NCI-H526 (cell line): ENCODE results near the gene NHSL2.

Experiments used
- DNase-seq, 2 experiments: peaks; one replicate each; lab custom pipeline; 2025; lab: John Stamatoyannopoulos, UW

Gene NHSL2

DNA sequence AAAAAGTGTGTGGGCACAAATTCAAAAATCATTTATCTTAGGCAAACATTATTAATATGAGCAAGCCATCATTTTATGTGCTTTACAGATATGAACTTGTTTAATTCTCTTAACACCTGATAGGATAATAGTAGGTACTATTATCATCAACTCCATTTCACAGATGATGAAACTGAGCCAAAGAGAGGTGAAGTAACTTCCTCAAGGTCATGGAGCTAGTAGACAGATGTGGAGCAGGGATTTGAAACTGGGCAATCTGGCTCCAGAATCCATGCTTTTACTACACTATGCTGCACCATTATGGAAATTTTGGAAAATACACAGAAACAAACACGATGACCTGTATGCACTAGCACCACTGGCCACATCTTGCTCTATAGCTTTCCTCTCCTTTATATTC is 269.9 kb downstream of the NHSL2 start:
- DNase-seq: peak in 1 of 2 experiments; percentile 52

DNA sequence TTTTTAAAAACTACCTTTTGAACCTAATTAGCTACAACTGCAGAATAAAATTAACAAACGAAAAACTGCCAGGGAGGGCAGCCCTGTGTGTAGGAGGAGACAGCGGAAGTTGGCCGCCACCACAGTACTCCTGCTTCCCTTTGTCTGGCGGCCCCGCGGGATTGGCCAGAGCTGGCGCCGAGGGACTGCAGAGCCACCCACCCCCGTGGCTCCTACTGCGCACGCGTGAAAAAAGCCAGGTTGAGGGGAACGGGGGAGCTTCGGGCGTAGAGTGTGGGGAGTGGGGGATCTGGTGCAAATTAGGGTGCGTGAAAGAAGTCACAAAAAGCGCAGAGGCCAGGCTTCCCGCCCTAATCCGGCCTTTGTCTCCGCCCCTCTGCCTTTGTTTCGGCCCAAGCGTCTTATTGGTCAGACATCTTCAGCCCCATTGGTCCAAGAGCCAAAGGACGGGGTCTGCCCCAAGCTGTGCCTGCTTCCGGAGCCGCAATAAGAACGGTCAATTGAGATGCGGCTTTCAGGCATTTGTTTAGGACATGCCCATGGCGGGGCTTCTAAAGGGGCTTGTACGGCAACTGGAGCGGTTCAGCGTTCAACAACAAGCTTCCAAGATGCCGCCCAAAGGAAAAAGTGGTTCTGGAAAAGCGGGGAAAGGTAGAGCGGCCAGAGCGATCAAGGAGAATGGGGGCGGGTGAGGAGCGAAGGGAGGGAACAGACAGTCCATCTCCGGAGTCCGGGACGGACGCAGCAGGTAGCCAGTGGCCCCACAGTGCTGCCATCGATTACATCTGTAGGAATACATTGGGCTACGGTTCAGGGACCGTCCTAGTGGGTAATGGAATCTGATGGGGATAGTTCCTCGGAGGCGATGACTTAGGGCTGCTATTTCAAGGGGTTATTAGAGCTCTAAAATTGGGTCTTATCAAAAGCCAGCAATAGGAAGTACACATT is 270.8 kb downstream of the NHSL2 start, which contains the start of gene PIN4:
TSS of gene PIN4 (plus strand) at position 580 of the 948 bp plus-strand sequence. CDS start at position 609, 29 bp downstream.
- DNase-seq: peak; percentile 97 to 98

DNA sequence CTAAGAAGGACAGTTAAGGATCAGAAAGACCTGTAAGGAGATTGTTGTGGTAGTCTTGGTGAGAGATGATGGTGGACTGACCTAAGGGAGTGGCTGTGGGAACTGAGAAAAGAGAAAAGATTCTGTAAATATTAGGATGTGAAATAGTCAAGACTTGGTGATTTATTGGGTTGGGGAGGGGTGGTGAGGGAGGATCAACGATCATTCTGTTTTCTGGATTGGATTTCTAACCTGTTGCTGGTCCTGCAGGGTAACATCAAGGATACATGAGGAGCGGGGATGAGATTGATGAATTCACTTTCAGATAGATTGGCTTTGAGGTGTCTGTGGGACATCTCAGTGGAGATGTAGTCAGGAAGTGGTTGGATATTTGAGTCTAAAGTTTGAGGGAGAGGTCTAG is 272.3 kb downstream of the NHSL2 start:
- no peak for DNase-seq

DNA sequence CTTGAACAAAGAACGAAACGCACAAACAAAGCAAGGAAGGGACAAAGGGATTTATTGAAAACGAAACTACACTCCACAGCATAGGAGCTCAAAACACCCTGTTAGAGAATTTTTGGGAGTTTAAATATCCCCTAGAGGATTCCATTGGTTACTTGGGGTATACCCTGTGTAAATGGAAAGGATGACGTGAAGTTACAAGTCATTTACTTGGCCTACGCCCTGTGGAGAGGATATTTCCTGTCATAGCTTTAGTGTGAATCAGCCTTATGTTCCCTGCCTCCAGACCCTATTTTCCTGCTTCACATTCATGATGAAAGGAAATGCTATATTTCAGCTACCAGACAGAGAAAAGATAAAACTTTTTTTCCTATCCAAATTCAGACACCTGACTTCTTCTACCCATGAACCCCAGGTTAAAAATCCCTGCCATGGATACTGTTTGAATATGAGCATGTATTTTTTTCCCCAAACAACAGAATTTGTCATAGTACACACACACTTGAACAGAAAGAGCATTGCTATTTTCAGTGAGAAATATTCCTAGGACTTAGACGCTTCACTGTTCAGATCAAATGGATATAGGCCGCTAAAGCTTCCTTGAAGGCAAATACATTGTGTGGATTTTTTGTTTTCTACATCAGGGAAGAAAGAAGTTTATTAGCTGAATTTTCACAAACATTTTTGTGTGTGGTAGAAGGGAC is 291.3 kb downstream of the NHSL2 start:
- no peak for DNase-seq
